ENCODE data around the gene SEC62. TPM values are rescaled to one million over a fixed set of nuclear protein-coding genes. Genes with fewer than 3 reads are reported as not detected.
A peak's percentile ranks its signal among the peaks of the same experiment; 100 is the strongest.

SEC62 gene
- polyA plus RNA-seq, 4 donors: 38.7 to 96.7 (median 60.1) TPM

DNA sequence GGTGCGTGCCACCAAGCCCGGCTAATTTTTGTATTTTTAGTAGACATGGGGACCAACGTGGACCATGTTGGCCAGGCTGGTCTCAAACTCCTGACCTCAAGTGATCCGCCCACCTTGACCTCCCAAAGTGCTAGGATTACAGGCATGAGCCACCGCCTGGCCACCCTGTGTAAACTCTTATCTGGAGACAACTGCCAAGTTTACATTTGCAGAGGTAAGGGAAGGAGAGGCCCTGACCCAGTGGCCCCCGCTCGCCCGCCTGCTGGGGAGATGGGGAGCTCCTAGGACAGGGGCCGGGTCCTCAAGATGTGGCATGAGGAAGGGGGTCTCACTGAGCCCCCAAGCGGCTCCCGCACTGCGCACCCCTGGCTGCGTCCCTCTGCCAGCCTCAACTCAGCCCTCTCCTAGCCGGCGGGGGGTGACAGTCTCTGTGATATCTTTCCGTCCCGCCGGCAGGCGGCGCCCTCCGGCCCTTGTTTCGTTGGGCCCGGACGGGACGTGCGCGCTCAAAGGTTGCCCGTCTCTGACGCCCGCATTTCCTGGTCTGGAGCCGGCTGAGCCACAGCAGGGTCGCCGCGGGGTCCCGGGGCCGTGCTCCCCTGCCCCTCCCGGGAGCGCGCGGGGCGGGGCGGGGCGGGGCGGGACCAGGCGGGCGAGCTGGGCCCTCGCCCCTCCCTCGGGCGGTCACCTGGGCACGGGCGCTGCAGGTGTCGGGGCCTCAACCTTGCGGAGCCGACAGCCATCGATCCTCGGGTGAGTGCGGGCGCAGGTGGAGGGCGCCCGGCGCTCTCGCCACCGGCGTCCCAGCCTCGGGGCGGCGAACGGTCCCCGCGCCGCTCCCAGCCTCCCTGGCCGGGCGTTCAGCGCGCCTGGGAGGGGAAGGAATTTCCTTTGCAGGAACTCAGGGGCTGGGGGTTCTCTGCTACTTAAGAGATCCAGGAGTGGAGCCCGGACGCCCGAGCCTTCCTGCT, 71.1 kb downstream of the SEC62 start, which contains the start of gene GPR160:
GPR160 (plus strand) TSS at position 533 of the 971 bp plus-strand sequence. CDS start 45,978 bp downstream, outside the sequence.
- peaks cover 0 to 6% (median 0%) of the 10 kb centered on the region in 3 donors for H3K36me3 ChIP-seq (ENCODE audit: control insufficient read depth in 3 of 3, insufficient read depth in 2 of 3, low read depth in 1 of 3, low read length in 3 of 3)
- no peak for FAIRE-seq
- WGBS, 3 donors: 4 to 5% (median 5%) methylated on average over 48 to 78 of the region's 78 CpGs
- H3K27ac ChIP-seq (ENCODE audit: low read depth in 1 of 3, low read length in 2 of 3): peak within 1 kb of the TSS; percentile 89 to 92 (median 91)
- H3K27me3 ChIP-seq (ENCODE audit: control insufficient read depth in 3 of 3, insufficient read depth in 3 of 3, low read length in 3 of 3): peaks cover 0 to 4% (median 0%) of the 10 kb centered on the region in 3 donors
- peak; percentile 95 to 97 for DNase-seq
- H3K4me3 ChIP-seq (ENCODE audit: low read depth in 1 of 3, low read length in 3 of 3): peak within 1 kb of the TSS; percentile 73 to 84 (median 77)
- no peaks in the 10 kb centered on the region for H3K9me3 ChIP-seq (ENCODE audit: control insufficient read depth in 2 of 2, insufficient read depth in 1 of 2, low read depth in 1 of 2, low read length in 1 of 2)
- H3K4me1 ChIP-seq (ENCODE audit: control insufficient read depth in 3 of 3, insufficient read depth in 2 of 3, low read depth in 1 of 3, low read length in 2 of 3): peaks cover 0 to 10% (median 2%) of the 10 kb centered on the region in 3 donors

DNA sequence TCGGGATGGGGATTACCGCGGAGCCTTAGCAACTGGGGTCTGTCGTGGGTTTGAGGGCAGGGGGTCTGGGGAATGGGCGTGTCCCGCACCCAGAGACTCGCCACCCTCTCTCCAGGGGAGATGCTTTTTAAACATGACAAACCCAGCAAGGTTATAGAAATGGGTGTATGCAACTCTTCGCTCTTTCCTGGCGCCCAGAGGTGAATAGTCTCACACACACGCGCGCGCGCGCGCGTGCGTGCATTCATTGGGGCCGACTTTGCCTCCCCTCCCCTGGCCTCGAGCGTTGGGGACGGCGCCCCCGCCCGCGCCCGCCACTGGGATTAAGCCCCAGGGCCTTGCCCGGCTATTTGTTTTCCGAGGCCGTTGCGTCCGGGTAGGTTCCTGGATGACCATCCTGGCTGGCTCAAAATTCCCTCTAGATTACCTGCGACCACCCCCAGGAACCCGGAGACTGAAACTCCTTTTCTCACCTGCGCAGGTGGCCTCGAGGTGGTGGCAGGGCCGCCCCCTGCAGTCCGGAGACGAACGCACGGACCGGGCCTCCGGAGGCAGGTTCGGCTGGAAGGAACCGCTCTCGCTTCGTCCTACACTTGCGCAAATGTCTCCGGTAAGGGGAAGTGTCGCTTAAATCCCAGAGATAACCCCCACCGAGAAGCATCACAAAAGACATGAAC, 72.0 kb downstream of the SEC62 start:
- Histone ChIP-seq H3K4me1 (ENCODE audit: control insufficient read depth in 3 of 3, insufficient read depth in 2 of 3, low read depth in 1 of 3, low read length in 2 of 3) (peaks cover 0 to 10% (median 0%) of the 10 kb centered on the region in 3 donors), H3K36me3 (ENCODE audit: control insufficient read depth in 3 of 3, insufficient read depth in 2 of 3, low read depth in 1 of 3, low read length in 3 of 3) (peaks cover 0 to 12% (median 0%) of the 10 kb centered on the region in 3 donors), H3K9me3 (ENCODE audit: control insufficient read depth in 2 of 2, insufficient read depth in 1 of 2, low read depth in 1 of 2, low read length in 1 of 2) (no peaks in the 10 kb centered on the region), H3K4me3 (ENCODE audit: low read depth in 1 of 3, low read length in 3 of 3) (peak overlapping the region; percentile 73 to 84 (median 77)), H3K27me3 (ENCODE audit: control insufficient read depth in 3 of 3, insufficient read depth in 3 of 3, low read length in 3 of 3) (peaks cover 0 to 4% (median 0%) of the 10 kb centered on the region in 3 donors), H3K27ac (ENCODE audit: low read depth in 1 of 3, low read length in 2 of 3) (peak overlapping the region; percentile 89 to 92 (median 91))
- FAIRE-seq (no peak), DNase-seq (peak; percentile 62 to 84)
- 2 to 6% (median 3%) methylated on average over 51 of the region's 51 CpGs for WGBS, 3 donors

DNA sequence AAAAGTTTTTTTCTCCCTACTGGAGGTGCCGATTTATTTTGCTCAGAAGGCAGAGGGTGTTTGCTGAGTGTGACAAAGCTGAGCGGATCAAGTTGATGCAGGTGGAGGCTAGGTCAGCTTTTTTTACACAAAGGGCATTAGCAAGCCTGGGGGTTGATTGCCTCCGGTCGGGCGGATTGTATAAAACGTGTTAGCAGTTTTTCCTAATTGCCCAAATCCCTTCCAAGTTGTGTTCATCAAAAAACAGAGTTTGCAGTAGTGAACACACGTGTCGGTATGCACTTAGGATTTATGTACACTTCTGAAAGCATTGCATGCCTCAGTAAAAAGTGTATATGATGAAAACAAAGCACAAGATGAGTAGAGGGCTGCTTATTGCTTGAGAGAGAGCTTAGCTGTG, 73.8 kb downstream of the SEC62 start:
- H3K9me3 ChIP-seq (ENCODE audit: control insufficient read depth in 2 of 2, insufficient read depth in 1 of 2, low read depth in 1 of 2, low read length in 1 of 2): no peaks in the 10 kb centered on the region
- peak overlapping the region; percentile 3 to 89 (median 9) for H3K27ac ChIP-seq (ENCODE audit: low read depth in 1 of 3, low read length in 2 of 3)
- 16 to 32% (median 29%) methylated on average over 8 of the region's 8 CpGs for WGBS, 3 donors
- peaks cover 0 to 23% (median 0%) of the 10 kb centered on the region in 3 donors for H3K36me3 ChIP-seq (ENCODE audit: control insufficient read depth in 3 of 3, insufficient read depth in 2 of 3, low read depth in 1 of 3, low read length in 3 of 3)
- H3K27me3 ChIP-seq (ENCODE audit: control insufficient read depth in 3 of 3, insufficient read depth in 3 of 3, low read length in 3 of 3): peaks cover 0 to 4% (median 0%) of the 10 kb centered on the region in 3 donors
- DNase-seq: peak; percentile 37 to 51
- H3K4me3 ChIP-seq (ENCODE audit: low read depth in 1 of 3, low read length in 3 of 3): peak overlapping the region in 2 of 3 donors; percentile 73 to 77
- no peak for FAIRE-seq
- H3K4me1 ChIP-seq (ENCODE audit: control insufficient read depth in 3 of 3, insufficient read depth in 2 of 3, low read depth in 1 of 3, low read length in 2 of 3): peaks cover 0 to 23% (median 4%) of the 10 kb centered on the region in 3 donors

DNA sequence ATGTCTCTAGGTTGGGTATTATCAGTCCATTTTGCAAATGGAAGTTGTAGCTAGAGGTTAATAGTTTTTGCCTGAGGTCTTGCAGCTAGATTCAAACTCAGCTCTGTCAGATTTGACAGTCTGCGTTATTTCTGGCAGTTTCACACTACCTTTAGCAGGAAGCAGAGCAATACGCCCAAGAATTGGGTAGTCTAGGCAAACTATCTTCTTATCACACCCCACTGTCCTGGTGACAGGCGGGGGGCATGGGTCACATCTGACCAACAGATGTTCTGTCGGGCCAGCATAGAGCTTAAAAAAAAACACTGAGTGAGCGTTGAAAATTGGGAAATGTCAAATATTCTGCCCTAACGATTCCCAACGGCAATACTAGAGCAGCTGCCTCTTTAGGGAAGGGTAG, 76.9 kb downstream of the SEC62 start:
- Histone ChIP-seq H3K27me3 (ENCODE audit: control insufficient read depth in 3 of 3, insufficient read depth in 3 of 3, low read length in 3 of 3) (peaks cover 0 to 3% (median 0%) of the 10 kb centered on the region in 3 donors), H3K4me1 (ENCODE audit: control insufficient read depth in 3 of 3, insufficient read depth in 2 of 3, low read depth in 1 of 3, low read length in 2 of 3) (peaks cover 2 to 43% (median 4%) of the 10 kb centered on the region in 3 donors), H3K9me3 (ENCODE audit: control insufficient read depth in 2 of 2, insufficient read depth in 1 of 2, low read depth in 1 of 2, low read length in 1 of 2) (no peaks in the 10 kb centered on the region), H3K27ac (ENCODE audit: low read depth in 1 of 3, low read length in 2 of 3) (peak overlapping the region in 1 of 3 donors; percentile 94), H3K4me3 (ENCODE audit: low read depth in 1 of 3, low read length in 3 of 3) (no peak overlapping the region), H3K36me3 (ENCODE audit: control insufficient read depth in 3 of 3, insufficient read depth in 2 of 3, low read depth in 1 of 3, low read length in 3 of 3) (peaks cover 0 to 32% (median 0%) of the 10 kb centered on the region in 3 donors)
- DNase-seq (no peak), FAIRE-seq (no peak)
- 75 to 89% (median 79%) methylated on average over 7 of the region's 7 CpGs for WGBS, 3 donors

DNA sequence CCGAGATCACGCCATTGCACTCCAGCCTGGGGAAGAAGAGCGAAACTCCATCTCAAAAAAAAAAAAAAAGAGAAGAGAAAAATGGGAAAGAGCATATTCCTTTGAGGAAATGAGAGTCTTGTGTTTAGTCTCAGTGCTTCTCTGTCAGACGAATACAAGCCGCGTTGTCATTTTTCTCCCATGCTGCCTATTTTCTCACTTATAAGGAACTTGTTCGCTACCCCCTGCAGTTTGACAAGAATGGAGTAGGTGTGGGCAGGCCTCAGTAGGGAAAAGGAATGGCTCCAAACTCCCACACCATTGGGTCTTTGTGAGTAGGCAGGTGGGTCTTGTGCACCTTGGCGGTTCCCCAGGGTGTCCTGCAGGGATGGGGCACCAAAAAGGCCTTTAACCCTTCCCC, 77.7 kb downstream of the SEC62 start:
- WGBS, 3 donors: 83 to 86% (median 85%) methylated on average over 8 of the region's 8 CpGs
- no peak for FAIRE-seq
- H3K4me1 ChIP-seq (ENCODE audit: control insufficient read depth in 3 of 3, insufficient read depth in 2 of 3, low read depth in 1 of 3, low read length in 2 of 3): peaks cover 4 to 50% (median 4%) of the 10 kb centered on the region in 3 donors
- peaks cover 0 to 36% (median 0%) of the 10 kb centered on the region in 3 donors for H3K36me3 ChIP-seq (ENCODE audit: control insufficient read depth in 3 of 3, insufficient read depth in 2 of 3, low read depth in 1 of 3, low read length in 3 of 3)
- DNase-seq: peak in 1 of 2 donors; percentile 21
- no peaks in the 10 kb centered on the region for H3K27me3 ChIP-seq (ENCODE audit: control insufficient read depth in 3 of 3, insufficient read depth in 3 of 3, low read length in 3 of 3)
- H3K9me3 ChIP-seq (ENCODE audit: control insufficient read depth in 2 of 2, insufficient read depth in 1 of 2, low read depth in 1 of 2, low read length in 1 of 2): no peaks in the 10 kb centered on the region
- no peak overlapping the region for H3K4me3 ChIP-seq (ENCODE audit: low read depth in 1 of 3, low read length in 3 of 3)
- peak overlapping the region; percentile 68 to 94 (median 90) for H3K27ac ChIP-seq (ENCODE audit: low read depth in 1 of 3, low read length in 2 of 3)

DNA sequence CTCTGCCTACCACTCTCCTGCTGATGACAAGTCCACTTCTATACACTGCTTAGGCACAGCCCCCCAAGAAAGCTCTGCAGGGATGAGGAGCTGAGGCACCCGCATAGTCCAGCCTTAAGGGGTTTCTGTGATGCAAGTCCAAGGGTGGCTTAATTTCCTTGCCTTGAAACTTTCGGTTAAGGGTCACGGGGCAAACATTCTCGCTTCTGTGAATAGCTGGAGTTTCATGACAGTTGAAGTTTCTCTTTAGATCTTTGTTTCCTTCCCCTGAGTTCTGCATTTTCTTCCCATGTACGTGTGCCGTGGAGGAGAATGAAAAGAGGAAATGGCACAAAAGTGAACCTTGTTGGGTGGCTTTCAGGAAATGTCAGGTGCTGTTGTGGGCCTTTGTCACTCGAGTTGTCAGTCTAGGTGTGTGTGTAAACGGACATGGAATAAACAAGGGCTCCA, 78.2 kb downstream of the SEC62 start:
- H3K36me3 ChIP-seq (ENCODE audit: control insufficient read depth in 3 of 3, insufficient read depth in 2 of 3, low read depth in 1 of 3, low read length in 3 of 3): peaks cover 0 to 40% (median 0%) of the 10 kb centered on the region in 3 donors
- peaks cover 4 to 55% (median 5%) of the 10 kb centered on the region in 3 donors for H3K4me1 ChIP-seq (ENCODE audit: control insufficient read depth in 3 of 3, insufficient read depth in 2 of 3, low read depth in 1 of 3, low read length in 2 of 3)
- peak overlapping the region in 1 of 3 donors; percentile 2 for H3K4me3 ChIP-seq (ENCODE audit: low read depth in 1 of 3, low read length in 3 of 3)
- WGBS, 3 donors: 14 to 44% (median 25%) methylated on average over 8 of the region's 8 CpGs
- H3K27ac ChIP-seq (ENCODE audit: low read depth in 1 of 3, low read length in 2 of 3): peak overlapping the region; percentile 68 to 94 (median 90)
- no peaks in the 10 kb centered on the region for H3K27me3 ChIP-seq (ENCODE audit: control insufficient read depth in 3 of 3, insufficient read depth in 3 of 3, low read length in 3 of 3)
- FAIRE-seq (no peak), DNase-seq (peak; percentile 50 to 69)
- no peaks in the 10 kb centered on the region for H3K9me3 ChIP-seq (ENCODE audit: control insufficient read depth in 2 of 2, insufficient read depth in 1 of 2, low read depth in 1 of 2, low read length in 1 of 2)

DNA sequence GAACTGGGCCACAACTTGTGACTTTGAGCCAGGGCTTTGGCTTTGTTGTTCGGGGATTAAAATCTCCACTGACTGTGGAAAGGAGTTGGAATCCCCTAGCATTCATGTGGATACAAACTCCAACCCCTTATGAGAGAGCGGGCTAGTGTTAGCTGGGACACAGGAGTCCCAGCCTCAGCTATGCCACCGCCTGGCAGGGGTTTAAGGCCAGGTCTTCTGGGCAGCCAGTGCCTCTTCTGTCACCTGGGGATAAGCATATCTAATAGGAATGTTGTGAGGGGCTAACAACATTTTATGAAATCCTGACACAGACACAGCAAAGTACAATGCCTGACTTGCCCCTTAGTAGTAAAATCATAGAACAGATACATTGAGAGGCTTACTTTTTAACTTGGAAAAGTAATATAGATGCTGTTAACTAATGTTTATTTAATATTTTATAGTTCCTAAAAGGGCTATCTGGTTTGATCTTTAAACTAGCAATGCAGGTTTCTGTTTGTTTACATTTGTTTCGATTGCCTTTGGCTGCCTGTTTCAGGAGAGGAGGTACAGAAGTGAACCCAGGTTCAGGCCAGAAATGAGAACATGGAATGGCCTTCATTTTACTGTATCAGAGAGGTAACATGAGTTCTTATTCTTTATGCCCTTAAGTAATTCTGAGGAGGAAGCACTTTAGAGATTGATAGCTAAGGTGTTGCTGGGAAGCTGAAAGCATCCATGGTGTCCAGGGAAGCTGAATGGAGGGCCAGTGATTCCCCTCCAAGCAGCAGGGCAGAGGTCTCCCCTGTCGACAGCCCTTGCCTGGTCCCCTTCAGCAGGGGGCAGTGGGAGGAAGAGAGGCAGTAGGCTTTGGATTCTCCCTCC, 79.9 kb downstream of the SEC62 start:
- 15 to 51% (median 25%) methylated on average over 5 of the region's 5 CpGs for WGBS, 3 donors

More for the DNA sequence above, 79.9 kb downstream of the SEC62 start:
- peaks cover 4 to 60% (median 5%) of the 10 kb centered on the region in 3 donors for H3K4me1 ChIP-seq (ENCODE audit: control insufficient read depth in 3 of 3, insufficient read depth in 2 of 3, low read depth in 1 of 3, low read length in 2 of 3)
- FAIRE-seq (no peak), DNase-seq (peak; percentile 82)
- H3K36me3 ChIP-seq (ENCODE audit: control insufficient read depth in 3 of 3, insufficient read depth in 2 of 3, low read depth in 1 of 3, low read length in 3 of 3): peaks cover 0 to 38% (median 0%) of the 10 kb centered on the region in 3 donors
- no peaks in the 10 kb centered on the region for H3K27me3 ChIP-seq (ENCODE audit: control insufficient read depth in 3 of 3, insufficient read depth in 3 of 3, low read length in 3 of 3)
- H3K9me3 ChIP-seq (ENCODE audit: control insufficient read depth in 2 of 2, insufficient read depth in 1 of 2, low read depth in 1 of 2, low read length in 1 of 2): no peaks in the 10 kb centered on the region
- H3K4me3 ChIP-seq (ENCODE audit: low read depth in 1 of 3, low read length in 3 of 3): peak overlapping the region in 1 of 3 donors; percentile 1
- H3K27ac ChIP-seq (ENCODE audit: low read depth in 1 of 3, low read length in 2 of 3): peak overlapping the region; percentile 84 to 94 (median 90)
